GM12801 (cell line): ENCODE results near the gene CD2BP2.

Experiments
- TF ChIP-seq, protein P1 (sequence below): IDR thresholded peaks from one replicate; pipeline ENCODE4 v1.5.1; 2011; ENCODE audit warnings: control low read depth; ENCODE audit not compliant: insufficient read length; ENCODE audit errors: extremely low read depth

The CD2BP2 gene

DNA sequence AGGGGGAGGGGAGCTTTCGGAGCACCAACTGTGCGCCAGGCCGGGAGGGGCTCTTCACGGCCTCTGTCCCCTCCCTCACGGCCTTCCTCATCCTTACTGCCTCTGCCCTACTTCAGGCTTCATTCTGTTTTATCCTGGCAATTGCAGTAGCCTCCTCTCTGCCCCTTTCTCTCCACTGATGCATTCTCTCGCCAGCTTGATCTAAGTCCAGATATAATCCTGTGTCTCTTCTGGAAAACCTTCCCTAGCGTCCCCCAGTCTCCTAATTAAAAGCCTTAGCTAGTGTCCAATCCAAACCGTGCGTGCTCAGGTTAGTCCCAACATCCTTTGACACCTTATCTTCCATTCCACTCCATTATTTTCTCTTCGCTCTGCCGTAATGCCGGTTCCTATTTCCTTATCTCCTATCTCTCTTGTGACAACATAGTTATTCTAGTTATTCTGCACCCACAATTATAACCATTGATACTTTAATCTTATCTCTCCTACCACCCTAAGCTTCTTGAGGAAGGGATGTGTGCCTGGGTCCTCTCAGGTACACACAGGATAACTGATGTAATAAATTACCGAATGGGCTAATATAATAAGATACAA, 41.0 kb upstream of the CD2BP2 start:
- TF ChIP-seq, protein P1, sequence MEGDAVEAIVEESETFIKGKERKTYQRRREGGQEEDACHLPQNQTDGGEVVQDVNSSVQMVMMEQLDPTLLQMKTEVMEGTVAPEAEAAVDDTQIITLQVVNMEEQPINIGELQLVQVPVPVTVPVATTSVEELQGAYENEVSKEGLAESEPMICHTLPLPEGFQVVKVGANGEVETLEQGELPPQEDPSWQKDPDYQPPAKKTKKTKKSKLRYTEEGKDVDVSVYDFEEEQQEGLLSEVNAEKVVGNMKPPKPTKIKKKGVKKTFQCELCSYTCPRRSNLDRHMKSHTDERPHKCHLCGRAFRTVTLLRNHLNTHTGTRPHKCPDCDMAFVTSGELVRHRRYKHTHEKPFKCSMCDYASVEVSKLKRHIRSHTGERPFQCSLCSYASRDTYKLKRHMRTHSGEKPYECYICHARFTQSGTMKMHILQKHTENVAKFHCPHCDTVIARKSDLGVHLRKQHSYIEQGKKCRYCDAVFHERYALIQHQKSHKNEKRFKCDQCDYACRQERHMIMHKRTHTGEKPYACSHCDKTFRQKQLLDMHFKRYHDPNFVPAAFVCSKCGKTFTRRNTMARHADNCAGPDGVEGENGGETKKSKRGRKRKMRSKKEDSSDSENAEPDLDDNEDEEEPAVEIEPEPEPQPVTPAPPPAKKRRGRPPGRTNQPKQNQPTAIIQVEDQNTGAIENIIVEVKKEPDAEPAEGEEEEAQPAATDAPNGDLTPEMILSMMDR: no peak

DNA sequence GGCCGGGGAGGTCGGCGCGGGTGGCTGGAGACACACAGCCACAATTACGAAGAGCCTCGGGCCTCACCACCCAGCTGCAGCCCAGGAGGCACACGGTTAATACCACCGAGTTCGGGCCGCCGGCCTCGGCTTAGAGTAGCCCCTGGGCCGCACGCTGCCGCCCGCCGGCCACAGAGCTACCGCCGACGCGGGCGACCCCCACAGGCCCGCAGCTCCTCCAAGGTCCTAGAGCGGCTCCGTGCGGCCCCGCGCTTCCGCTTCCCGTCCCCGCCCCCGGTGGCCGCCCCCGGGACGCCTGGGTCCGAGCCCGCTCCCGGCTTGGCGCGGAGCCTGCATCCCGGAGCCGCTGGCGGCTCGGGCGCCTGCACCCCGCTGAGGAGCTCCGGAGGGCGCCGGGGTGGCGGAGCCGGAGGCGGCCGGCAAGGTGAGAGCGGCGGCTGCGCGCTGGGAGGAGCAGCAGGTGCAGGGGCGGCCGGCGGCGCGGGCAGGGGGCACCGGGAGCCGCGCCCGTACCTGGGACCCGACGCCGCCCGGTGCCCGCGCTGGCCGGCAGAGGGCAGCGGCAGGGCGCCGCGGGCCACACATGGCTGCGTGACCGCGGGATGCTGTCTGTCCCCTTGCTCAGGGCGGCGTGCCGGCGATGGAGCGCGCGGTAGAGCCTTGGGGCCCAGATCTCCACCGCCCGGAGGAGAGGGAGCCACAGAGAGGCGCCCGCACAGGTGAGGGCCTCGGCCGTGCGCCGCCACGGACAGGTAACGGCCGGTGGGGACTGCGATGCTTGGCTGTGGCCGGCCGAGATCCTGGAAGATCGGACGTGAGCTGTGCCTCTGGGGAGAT, 40.3 kb upstream of the CD2BP2 start, which contains the start of gene ZNF48:
Gene ZNF48, plus strand, starts transcription at position 266 of the 837 bp plus-strand sequence. Its CDS starts 375 bp downstream, at position 641.
- TF ChIP-seq, protein P1: no peak

DNA sequence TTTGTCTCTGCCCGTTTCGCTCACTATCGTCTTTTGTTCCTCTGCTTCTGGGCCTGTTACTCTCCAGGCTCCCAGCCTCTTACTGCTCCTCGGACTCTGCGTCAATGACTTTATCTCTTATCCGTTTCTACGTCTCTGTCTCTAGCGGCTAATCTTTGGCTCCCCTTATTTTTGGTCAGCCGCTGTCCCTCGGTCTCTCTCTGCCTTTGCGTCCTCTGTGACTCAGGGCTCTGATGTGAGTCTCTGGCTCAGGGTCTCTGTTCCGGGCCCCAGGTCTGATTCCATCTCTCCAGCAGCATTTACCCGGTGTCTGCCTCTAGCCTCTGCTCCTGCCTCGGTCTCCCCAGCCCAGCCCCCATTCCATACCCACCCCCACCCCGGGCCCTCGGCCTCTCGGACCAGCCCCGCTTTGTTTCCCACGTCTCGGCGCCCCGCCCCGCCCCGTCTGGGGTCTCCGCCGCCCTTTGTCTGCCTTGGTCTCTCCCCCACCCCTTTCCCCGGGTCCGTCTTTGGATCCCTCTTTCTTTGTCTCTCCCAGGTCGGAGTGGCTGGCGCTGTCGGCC, 39.6 kb upstream of the CD2BP2 start:
- TF ChIP-seq, protein P1: no peak

DNA sequence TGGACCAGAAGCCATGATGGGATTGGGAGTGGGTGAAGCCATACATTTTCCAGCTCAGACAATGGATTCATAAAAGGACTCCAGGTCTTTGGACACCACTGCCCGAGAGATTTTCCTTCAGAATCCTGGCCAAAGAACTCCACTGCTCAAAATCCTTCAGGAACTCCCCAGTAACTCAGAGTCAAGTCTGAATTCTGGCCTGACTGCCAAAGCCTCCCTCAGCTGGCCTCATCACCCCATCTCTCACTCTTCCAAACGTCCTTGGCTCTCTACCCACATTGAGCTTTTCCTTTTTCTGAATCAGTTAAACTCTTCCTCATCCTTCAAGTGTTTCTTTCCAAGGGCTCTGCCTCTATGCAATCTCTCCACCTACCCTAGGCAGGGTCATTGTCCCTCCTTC, 28.4 kb upstream of the CD2BP2 start:
- TF ChIP-seq, protein P1: no peak

DNA sequence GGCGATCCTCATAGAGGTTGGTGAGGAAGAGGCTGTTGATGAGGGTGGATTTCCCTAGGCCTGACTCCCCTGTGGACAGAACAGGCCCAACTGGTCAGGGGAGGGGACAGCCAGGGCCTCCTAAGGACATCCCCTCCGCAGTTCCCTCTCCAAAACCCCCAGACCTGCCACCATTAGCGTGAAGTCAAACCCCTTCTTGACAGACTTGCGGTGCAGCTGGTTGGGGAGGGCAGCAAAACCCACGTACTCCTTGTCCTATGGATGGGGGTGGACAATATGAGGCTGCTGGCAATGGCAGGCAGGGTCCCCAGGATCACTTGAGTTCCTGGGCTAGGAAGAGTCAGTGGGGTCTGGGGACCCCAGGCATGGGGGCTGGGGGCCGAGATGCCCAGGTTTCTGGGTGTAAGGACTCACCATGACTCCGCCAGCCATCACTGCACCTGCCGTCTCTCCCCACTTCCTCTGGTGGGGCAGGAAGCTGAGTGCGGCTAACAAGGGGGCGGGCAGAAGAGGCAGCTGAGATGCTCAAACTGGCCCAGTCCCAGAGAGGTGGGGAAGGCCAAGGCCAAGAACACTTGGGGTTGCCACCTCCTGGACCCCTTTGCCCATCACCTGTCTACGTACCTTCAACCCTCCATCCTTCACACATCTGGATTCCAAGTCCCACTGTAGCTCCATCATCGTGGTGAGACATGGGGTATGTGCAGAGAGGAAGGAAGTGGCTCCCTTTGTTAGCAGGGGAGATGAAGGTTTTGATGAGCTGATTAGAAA, 27.2 kb upstream of the CD2BP2 start, which contains the start of gene SEPTIN1:
Gene SEPTIN1, minus strand, starts transcription at position 451 of the 771 bp plus-strand sequence. Its CDS starts 19 bp downstream, at position 432.
- TF ChIP-seq, protein P1: no peak

DNA sequence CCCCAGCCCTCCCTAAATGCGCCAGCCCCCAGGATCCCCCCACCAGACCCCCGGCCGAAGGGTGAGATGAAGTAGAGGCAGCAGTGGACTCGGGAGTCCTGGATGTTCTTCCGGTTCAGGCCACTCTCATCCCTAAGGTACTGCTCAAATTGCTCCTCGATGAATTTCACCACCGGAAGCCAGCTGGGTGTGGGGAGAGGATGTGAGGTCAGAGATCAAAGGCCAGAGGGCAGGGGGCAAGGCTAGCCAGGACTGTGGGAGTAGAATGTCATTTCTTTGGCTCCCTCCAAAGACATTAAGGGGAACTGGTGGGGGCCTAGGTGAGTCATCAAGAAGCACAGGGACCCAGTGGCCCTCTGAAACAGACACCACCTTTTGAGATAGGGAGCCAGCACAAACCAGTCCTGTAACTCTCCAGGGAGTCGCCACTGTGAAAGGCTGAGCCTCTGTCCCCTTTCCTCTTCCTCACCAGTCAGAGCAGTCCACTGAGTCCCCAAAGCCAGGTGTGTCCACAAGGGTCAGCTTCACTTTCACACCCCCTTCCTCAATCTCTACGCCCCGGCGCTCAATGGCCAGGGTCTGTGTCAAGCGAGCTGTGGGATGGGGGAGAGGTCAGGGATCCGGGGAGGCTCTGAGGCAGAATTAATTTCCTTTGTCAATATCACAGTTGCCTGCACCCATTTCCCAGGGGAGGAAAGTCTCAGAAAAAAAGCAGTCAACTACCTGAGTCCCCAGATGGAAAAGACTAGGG, 26.4 kb upstream of the CD2BP2 start:
- TF ChIP-seq, protein P1: no peak
